Right lobe of liver (tissue), 6 donors: ENCODE measurements around the gene BCAP29. TPM values are rescaled to one million over a fixed set of nuclear protein-coding genes. Genes with fewer than 3 reads are reported as not detected.

ENCODE experiments used
- ATAC-seq, 4 donors: fragments of 200-7000 bp; cut with Tn5 transposase; one replicate each; pipeline ENCODE4 v1.9.1; 2020; ENCODE audit warnings: mild to moderate bottlenecking in 4 of 4, moderate library complexity in 4 of 4
- DNase-seq, 3 donors: peaks; one replicate each; pipeline ENCODE4 v3.0.0-alpha.2; 2020
- H3K27ac ChIP-seq, 3 donors: fragments of 200-600 bp; one replicate each; pipeline ENCODE4 v1.8.0; 2022
- H3K27me3 ChIP-seq, 2 donors: fragments of 200-600 bp; one replicate each; pipeline ENCODE4 v1.8.0; 2022
- H3K36me3 ChIP-seq, 4 donors: fragments of 200-600 bp; sonication (generic) in 1 of 4; one replicate each; pipeline versions ENCODE4 v1.5.1 to v1.8.0; 2017 to 2022; ENCODE audit warnings: control low read depth in 1 of 4
- H3K4me1 ChIP-seq, 4 donors: fragments of 200-600 bp; sonication (generic) in 1 of 4; one replicate each; pipeline versions ENCODE4 v1.5.1 to v1.8.0; 2017 to 2022; ENCODE audit warnings: control low read depth in 1 of 4
- H3K4me3 ChIP-seq, 3 donors: fragments of 200-600 bp; one replicate each; pipeline ENCODE4 v1.8.0; 2022
- H3K9me3 ChIP-seq, 4 donors: fragments of 200-600 bp; sonication (generic) in 1 of 4; one replicate each; pipeline versions ENCODE4 v1.5.1 to v1.8.0; 2017 to 2022; ENCODE audit warnings: control low read depth in 1 of 4
- POLR2A ChIP-seq: fragments of 450-650 bp; IDR thresholded peaks from one replicate; pipeline ENCODE4 v1.6.1; 2017; ENCODE audit warnings: antibody characterized with exemption, mild to moderate bottlenecking
- WGBS: methylation state at CpG from one replicate; pipeline ENCODE4 v1.1.6; 2018; ENCODE audit warnings: low coverage, low lambda C conversion rate; ENCODE audit not compliant: insufficient coverage; ENCODE audit errors: missing lambda C conversion rate; 5-methylcytosine and 5-hydroxymethylcytosine counted together
- intact Hi-C, 2 donors: fragments of 100-400 bp; cut with DNase I; formaldehyde crosslinking; loops; one replicate each; pipeline versions ENCODE4 v1.11.2 to v1.14.1; 2022
- total RNA-seq, 6 experiments: library from RNA; depleted of rRNA in 2 of 6; stranded (reverse); fragments of >200 nt in 2 of 6; fragmentation: NEBNext Ultra II Directional in 3 of 6; extraction: Animal tissue kit (Norgen Biotek cat#: 25700) in 3 of 6; gene quantifications; one replicate each; pipeline versions ENCODE4 v1.1.0 to v1.2.4, GENCODE V29; 2016 to 2023
- TF ChIP-seq, protein P1 (sequence below), 4 donors: fragments of 200-600 bp in 3 of 4; fragments of 450-650 bp in 1 of 4; IDR thresholded peaks; one replicate each; pipeline versions ENCODE4 v1.5.1 to v1.8.0; 2016 to 2022; ENCODE audit warnings: antibody characterized with exemption in 4 of 4, mild to moderate bottlenecking in 2 of 4
- donor health status: DM: no; HTN: yes; CAD: no.
- donor health status: DM: no; HTN: no; CAD: no.
- donor health status: DM: no; HTN: no; CAD: no.
- donor health status: DM: no; HTN: yes; CAD: no.
- donor health status: DM: no; HTN: yes; CAD: no.

Gene BCAP29
- total RNA-seq, 6 experiments from 2014 or later = 26.2 to 59.5 (median 31.0) TPM

DNA sequence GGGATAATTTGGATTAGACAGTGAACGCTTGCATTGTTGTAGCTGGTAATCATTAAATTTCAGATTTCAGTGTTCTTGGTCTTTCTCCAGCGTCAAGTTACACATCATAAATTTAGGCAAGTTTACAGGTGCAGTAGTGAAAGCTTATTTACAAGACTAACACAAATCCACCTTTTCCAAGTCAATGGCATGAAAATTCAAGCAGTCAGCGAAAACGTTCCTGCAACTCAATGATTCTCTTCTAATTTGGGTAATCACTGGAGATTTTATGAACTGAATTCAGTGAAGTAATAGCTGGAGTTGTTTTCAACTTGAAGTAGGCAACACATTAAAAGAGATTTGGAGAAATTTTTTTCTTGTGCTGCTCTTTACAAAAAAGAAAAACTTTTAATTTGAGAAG, 17.9 kb downstream of the BCAP29 start:
- H3K4me1 ChIP-seq = no peaks in the 10 kb centered on the region
- H3K4me3 ChIP-seq = no peak overlapping the region
- TF ChIP-seq, protein P1, sequence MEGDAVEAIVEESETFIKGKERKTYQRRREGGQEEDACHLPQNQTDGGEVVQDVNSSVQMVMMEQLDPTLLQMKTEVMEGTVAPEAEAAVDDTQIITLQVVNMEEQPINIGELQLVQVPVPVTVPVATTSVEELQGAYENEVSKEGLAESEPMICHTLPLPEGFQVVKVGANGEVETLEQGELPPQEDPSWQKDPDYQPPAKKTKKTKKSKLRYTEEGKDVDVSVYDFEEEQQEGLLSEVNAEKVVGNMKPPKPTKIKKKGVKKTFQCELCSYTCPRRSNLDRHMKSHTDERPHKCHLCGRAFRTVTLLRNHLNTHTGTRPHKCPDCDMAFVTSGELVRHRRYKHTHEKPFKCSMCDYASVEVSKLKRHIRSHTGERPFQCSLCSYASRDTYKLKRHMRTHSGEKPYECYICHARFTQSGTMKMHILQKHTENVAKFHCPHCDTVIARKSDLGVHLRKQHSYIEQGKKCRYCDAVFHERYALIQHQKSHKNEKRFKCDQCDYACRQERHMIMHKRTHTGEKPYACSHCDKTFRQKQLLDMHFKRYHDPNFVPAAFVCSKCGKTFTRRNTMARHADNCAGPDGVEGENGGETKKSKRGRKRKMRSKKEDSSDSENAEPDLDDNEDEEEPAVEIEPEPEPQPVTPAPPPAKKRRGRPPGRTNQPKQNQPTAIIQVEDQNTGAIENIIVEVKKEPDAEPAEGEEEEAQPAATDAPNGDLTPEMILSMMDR (IDR thresholded peaks at IDR 0.05) = no peak
- TF ChIP-seq POLR2A = no peak
- intact Hi-C loops = no loop called here
- no peak for ATAC-seq
- peaks cover 0 to 25% (median 1%) of the 10 kb centered on the region in 4 donors for H3K36me3 ChIP-seq
- H3K9me3 ChIP-seq = no peaks in the 10 kb centered on the region
- no peak for DNase-seq
- H3K27ac ChIP-seq = no peak overlapping the region
- 76% methylated on average over 4 of the region's 4 CpGs for WGBS
- no peaks in the 10 kb centered on the region for H3K27me3 ChIP-seq

DNA sequence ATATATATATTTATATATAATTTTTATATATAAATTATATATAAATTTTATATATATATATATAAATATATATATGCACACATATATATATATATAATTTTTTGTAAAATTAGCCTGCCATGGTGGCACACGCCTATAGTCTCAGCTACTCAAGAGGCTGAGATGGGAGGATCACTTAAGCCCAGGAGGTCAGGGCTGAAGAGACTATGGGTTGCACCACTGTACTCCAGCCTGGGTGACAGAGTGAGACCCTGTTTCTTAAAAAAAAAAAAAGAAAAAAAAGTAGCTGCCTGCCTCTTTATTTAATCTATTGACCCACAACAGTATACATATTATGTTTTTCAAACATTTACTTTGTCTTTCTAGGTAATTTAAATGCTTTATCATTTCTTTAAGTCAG, 19.2 kb downstream of the BCAP29 start:
- intact Hi-C loops = no loop called here
- ATAC-seq (no peak), DNase-seq (no peak)
- no peaks in the 10 kb centered on the region for H3K27me3 ChIP-seq
- peaks cover 0 to 22% (median 1%) of the 10 kb centered on the region in 4 donors for H3K36me3 ChIP-seq
- no peaks in the 10 kb centered on the region for H3K4me1 ChIP-seq
- TF ChIP-seq POLR2A = no peak
- TF ChIP-seq, protein P1 (IDR thresholded peaks at IDR 0.05) = no peak
- WGBS = 100% methylated on average over 1 of the region's 1 CpG
- H3K4me3 ChIP-seq = no peak overlapping the region
- H3K27ac ChIP-seq = no peak overlapping the region
- H3K9me3 ChIP-seq = no peaks in the 10 kb centered on the region

DNA sequence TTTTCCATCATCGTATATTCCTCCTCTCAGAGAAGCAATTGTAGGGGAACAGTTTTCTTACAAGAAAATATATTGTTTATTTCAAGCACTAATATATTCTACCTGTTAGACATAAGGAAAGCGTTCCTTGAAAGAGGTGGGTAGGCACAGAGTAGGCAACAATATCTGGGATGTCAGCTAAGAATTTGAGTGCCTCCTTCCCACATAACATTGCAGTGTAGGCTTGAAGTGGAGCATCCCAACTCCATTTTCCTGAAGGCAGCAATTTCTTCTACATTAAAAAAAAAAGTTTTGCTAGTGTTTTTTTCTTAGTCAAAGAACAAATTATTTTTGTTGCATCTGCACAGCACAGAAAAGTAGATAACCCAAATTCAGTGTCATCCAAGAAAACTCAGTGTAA, 20.8 kb downstream of the BCAP29 start:
- H3K9me3 ChIP-seq = no peaks in the 10 kb centered on the region
- H3K36me3 ChIP-seq = peaks cover 0 to 8% (median 1%) of the 10 kb centered on the region in 4 donors
- no peak for ATAC-seq
- WGBS = 96% methylated on average over 2 of the region's 2 CpGs
- intact Hi-C loops = no loop called here
- no peak overlapping the region for H3K27ac ChIP-seq
- no peak for DNase-seq
- no peaks in the 10 kb centered on the region for H3K27me3 ChIP-seq
- no peaks in the 10 kb centered on the region for H3K4me1 ChIP-seq
- no peak for TF ChIP-seq POLR2A
- TF ChIP-seq, protein P1 (IDR thresholded peaks at IDR 0.05) = no peak
- no peak overlapping the region for H3K4me3 ChIP-seq

DNA sequence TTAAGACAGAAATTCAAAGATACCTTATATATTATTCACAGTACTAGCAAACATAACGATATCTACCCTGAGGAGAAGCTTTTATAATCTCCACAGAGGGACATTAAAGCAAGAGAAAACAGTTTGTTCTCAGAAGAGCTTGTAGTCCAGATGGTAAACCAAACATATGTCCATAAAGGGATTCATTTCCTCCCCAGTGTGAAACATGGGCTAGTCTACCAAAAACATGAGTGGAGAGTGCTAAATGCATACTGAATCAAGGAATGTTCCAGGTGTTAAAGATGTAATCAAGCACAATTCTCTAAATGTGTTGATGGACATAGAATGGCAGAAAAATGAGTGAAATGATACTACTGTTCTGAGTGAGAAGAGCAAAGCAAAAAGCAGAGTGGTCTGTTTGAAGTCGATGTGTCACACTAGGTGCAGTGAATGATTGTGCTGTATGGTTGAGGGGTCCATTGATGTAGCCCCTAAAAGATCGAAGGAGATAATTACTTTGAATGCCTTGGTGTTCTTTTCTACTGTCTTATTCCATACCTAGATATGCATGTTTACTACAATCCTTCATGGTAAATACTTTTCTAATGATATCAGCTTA, 25.3 kb downstream of the BCAP29 start:
- Histone ChIP-seq H3K36me3 (peaks cover 0 to 3% (median 1%) of the 10 kb centered on the region in 4 donors), H3K4me3 (no peak overlapping the region), H3K4me1 (no peaks in the 10 kb centered on the region), H3K27ac (no peak overlapping the region), H3K27me3 (no peaks in the 10 kb centered on the region), H3K9me3 (no peaks in the 10 kb centered on the region)
- ATAC-seq = no peak
- 94% methylated on average over 3 of the region's 3 CpGs for WGBS
- intact Hi-C loops = no loop called here
- DNase-seq = no peak
- TF ChIP-seq, protein P1 (IDR thresholded peaks at IDR 0.05) = no peak
- TF ChIP-seq POLR2A = no peak

DNA sequence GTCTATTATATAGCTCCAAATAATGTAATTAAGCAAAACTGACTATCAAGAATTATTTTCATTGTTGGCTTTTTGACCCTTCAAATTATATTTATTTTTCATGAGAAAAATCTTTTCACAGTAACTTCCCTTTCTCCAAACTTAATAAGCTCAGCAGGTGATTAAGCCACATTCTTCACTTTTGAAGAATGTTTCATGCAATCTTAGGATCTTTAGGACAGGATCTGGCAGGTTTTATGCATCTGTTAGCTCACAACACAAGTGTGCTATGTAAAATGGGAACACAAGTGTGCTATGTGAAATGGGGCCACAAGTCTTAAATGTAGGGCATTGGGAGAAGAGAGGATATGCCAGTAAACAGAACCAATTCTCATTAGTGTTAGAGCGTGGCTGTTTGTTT, 26.3 kb downstream of the BCAP29 start:
- DNase-seq = no peak
- Histone ChIP-seq H3K27me3 (no peaks in the 10 kb centered on the region), H3K4me1 (no peaks in the 10 kb centered on the region), H3K4me3 (no peak overlapping the region), H3K27ac (no peak overlapping the region), H3K36me3 (no peaks in the 10 kb centered on the region), H3K9me3 (no peaks in the 10 kb centered on the region)
- TF ChIP-seq, protein P1 (IDR thresholded peaks at IDR 0.05) = no peak
- no peak for TF ChIP-seq POLR2A
- no peak for ATAC-seq
- WGBS = 94% methylated on average over 1 of the region's 1 CpG
- intact Hi-C loops = no loop called here
